NOMO-1 treated with dmso at 0.1 percent for 144 hours (cell line): ENCODE results near the gene DCUN1D3.
A peak's percentile ranks its signal among the peaks of the same experiment; 100 is the strongest.

Experiments
- DNase-seq: peaks from one replicate; lab custom pipeline; 2025; ENCODE audit not compliant: unreplicated experiment; lab: John Stamatoyannopoulos, UW

DCUN1D3 gene

GRCh38 chr16:20838240-20838639, 61.9 kb downstream of the DCUN1D3 start:
- no peak for DNase-seq

DNA sequence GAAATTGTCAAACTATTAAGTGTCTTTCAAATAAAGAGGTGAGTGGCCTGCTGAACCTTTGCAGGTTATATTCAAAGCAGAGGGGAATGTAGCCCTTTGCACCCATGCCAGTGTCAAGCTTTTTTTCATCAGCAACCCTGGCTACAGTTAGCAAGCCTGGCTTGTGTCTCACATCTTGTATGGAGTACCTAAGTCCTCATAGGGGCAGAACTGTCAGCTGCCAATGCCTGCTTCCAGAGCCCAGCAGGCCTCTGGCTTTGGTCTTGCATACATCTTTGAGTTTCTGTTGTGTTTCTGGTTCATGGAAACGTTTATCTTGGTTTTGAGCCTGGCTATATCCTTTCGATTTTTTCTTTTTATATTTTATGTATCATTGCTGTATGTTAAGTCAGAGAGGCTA, 67.1 kb downstream of the DCUN1D3 start:
- DNase-seq, result no peak

DNA sequence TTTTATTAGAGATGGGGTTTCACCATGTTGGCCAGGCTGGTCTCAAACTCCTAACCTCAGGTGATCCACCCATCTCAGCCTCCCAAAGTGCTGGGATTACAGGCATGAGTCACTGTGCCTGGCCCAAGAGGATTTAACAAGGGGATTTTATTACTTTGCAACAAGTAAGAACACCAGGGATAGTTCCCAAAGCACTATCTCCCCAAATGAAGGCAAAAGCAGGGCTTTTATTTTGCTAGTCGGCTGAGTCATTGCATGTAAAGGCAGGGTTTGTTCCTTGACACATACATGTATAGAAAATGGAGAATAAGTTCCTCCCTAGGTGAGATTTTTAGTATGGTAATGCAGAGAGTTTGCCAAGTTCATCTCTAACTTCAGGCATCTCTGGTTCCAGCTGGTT, 69.8 kb downstream of the DCUN1D3 start:
- DNase-seq, result no peak

GRCh38 chr16:20829536-20829935, 70.6 kb downstream of the DCUN1D3 start:
- DNase-seq, result no peak

GRCh38 chr16:20826039-20826566, 74.1 kb downstream of the DCUN1D3 start:
- no peak for DNase-seq

GRCh38 chr16:20822521-20823325, 77.4 kb downstream of the DCUN1D3 start:
- DNase-seq, result peak; percentile 0

GRCh38 chr16:20821682-20822081, 78.5 kb downstream of the DCUN1D3 start:
- no peak for DNase-seq

GRCh38 chr16:20818929-20819585, 81.1 kb downstream of the DCUN1D3 start:
- no peak for DNase-seq

DNA sequence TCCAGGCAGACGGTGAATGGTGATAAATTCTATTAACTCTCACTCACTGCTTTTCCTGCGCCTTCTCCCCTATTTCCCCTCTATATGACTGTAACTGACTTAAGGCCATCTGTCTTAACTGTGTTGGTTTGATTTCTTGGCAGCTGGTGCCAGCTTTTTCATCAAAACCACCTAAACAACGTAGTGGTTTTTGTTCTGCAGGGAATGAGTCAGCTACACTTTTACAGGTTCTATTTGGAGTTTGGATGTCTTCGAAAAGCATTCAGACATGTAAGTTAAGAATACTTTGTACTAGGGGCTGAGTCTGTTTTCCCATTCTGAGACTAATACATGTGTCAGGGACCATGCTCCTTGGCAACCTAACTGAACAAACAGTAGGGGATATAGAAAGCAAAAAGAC, 85.4 kb downstream of the DCUN1D3 start:
- no peak for DNase-seq

DNA sequence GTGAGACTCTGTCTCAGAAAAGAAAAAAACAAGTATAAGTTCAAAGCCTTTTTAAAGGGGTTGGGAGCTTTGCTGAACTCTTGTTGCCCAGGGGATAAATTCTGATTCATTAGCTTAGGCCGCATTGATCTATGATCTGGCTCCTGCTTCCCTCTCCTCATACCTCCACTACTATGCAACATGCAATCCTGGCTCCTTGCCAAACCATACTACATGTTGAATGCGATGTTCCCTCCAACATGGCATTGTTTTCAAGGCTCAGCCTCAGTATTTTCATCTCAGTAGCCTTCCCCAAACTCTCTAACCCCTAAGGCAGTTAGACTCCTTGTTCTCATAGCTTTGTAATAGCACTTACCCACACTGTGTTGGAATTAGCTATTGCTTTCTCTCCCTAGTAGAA, 87.6 kb downstream of the DCUN1D3 start:
- DNase-seq, result no peak

DNA sequence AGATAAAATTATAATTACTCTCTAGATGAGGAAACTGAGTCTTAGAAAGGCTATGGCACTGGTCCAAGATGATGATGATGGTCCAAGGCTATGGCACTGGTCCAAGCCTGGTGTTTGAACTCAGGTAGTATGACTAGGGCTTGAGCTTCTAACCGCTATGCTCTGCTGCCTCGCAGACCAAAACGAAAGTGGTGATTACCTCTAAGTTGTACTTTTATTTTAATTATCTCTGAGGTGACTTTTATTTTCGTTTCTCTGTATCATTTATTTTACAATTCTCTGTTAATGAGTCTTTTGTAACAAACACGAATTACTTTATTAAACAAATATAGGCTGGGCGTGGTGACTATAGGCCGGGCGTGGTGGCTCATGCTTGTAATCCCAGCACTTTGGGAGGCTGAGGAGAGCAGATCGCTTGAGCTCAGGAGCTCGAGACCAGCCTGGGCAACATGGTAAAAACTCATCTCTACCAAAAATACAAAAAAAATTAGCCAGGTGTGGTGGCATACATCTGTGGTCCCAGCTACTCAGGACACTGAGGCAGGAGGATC, 88.2 kb downstream of the DCUN1D3 start:
- DNase-seq, result no peak

GRCh38 chr16:20807862-20808261, 92.3 kb downstream of the DCUN1D3 start:
- DNase-seq, result no peak

GRCh38 chr16:20806168-20807050, 93.7 kb downstream of the DCUN1D3 start, which contains the start of the genes ERI2 and REXO5:
Gene ERI2 (minus strand): TSS chr16:20806472. CDS start chr16:20806430, 42 bp downstream.
Gene REXO5 (plus strand): TSS chr16:20806527. CDS start chr16:20806954, 427 bp downstream.
- DNase-seq, result peak; percentile 85

- DNase-seq, result peak; percentile 22
Observed at GRCh38 chr16:20805684-20806167, 94.4 kb downstream of the DCUN1D3 start.
